ENCODE data around the gene XRCC1.

GRCh38 chr19:43605875-43606568 lies 30.7 kb upstream of the XRCC1 start:
- TF ChIP-seq CTCF (conservative IDR thresholded peaks at IDR 0.05) (no peak), EZH2 (IDR thresholded peaks at IDR 0.05; ENCODE audit: low read depth) (no peak)
